Activated T-cell treated with anti-CD3 and anti-CD28 coated beads for 48 hours (primary cell): ENCODE measurements around the gene IL36G.
"Not testable (repeated sequence)": the region's sequence is repeated elsewhere in the genome, so short reads cannot be mapped to it uniquely, and the experiment has no call there.

Experiments
- DNase-seq: peaks from one replicate; pipeline ENCODE4 v3.0.0-alpha.2; 2020; ENCODE audit warnings: low read depth

Gene IL36G

DNA sequence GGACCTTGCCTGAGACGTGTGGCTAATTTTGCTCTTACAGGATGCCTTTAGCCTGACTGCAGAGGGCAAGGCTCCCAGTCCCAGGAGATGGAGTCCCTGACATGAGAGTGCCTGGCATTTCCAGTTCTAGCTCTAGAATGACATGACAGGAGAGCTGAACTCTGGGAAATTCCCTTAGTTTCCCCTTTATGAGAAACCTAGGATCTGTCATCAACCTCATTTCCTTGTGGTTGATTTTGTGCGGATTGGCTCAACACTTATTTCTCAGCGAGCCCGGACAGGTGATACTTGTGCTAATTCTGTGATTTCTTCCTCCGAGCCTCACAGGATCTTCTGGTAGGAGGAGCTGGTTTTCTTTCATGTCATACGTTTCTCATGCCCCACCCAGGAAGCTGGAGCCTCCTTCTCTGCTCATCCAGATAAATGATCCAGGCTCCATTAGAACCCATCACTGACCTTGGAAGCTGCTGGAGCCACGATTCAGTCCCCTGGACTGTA lies at the start of gene IL36G:
TSS of gene IL36G (plus strand) at position 448 of the 498 bp plus-strand sequence. CDS start 633 bp downstream, outside the sequence.
- no peak for DNase-seq

DNA sequence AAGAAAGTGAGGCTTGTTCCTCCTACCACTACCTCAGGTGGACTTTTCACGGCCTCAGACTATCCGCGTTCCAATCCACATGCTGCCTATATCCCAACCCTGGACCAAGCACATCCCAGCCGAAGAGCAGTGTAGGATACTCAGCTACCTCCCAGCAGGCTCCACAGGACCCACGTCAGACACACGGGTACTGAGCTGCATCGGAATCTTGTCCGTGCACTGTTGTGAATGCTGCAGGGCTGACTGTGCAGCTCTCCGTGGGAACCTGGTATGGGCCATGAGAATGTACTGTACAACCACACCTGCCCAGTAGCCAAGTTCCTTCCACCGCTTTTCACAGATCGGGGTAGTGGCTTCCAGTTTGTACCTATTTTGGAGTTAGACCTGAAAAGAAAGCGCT lies 44.5 kb upstream of the IL36G start:
- no peak for DNase-seq

- DNase-seq: not testable (repeated sequence)
Observed at GRCh38 chr2:112934117-112934516, 43.7 kb upstream of the IL36G start.

GRCh38 chr2:112936927-112937232 lies 40.9 kb upstream of the IL36G start:
- no peak for DNase-seq

- no peak for DNase-seq
Observed at GRCh38 chr2:112938904-112939303, 38.9 kb upstream of the IL36G start.

GRCh38 chr2:112939425-112939824 lies 38.4 kb upstream of the IL36G start:
- DNase-seq: no peak

- DNase-seq: no peak
Observed at GRCh38 chr2:112940859-112941625, 36.8 kb upstream of the IL36G start.

GRCh38 chr2:112941753-112942653 lies 35.8 kb upstream of the IL36G start:
- DNase-seq: peak; percentile 70

DNA sequence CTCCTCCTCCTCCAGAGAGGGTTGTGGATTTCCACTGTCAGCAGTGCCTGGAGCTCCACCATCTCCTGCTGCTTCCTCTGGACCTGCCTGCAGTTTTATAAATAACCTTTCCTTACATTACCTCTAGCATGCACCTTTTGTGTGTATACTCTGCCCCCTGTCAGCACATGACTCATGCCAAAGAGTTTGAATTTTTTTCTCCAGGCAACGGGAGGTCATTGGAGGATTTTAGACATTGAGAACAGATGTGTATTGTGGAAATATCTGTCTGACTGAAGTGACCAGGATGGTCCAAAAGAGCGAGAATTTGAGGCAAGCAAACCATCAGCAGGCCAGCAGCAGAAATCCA lies 35.2 kb upstream of the IL36G start:
- no peak for DNase-seq

DNA sequence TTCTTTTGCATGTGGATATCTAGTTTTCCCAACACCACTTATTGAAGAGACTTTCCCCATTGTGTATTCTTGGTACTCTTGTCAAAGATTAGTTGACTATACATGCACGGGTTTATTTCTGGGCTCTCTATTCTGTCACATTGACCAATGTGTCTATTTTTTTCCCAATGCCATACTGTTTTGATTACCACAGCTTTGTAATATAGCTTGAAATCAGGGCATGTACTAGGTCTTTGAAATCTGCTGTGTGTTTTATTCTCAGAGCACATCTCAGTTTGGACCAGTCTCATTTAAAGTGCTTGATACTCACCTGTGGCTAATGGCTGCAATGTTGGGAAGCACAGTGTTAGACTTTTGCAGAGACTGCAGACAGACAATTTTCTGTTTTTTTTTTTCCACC lies 32.8 kb upstream of the IL36G start:
- DNase-seq: no peak

DNA sequence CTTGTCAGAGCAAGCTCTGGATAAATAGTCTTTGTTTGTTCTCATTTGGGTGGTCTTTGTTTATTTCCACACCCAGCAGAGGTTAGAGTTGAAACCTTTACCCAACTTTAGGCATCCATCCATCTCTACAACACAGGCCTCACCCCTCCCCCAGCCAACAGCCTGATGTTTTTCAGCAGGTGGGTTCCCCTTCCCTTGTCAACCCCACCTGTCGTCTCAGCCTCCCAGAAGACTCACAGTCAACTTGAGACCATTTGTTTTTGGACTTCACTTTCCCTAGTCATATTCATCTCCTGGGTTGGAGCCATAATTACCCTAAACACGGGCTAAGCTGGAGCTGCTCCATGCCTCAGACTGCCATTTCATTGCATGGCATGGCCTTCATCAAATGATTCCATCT lies 31.7 kb upstream of the IL36G start:
- DNase-seq: no peak

GRCh38 chr2:112947374-112947773 lies 30.4 kb upstream of the IL36G start:
- no peak for DNase-seq

- no peak for DNase-seq
Observed at GRCh38 chr2:112949456-112949855, 28.4 kb upstream of the IL36G start.

- DNase-seq: no peak
Observed at GRCh38 chr2:112954364-112954763, 23.4 kb upstream of the IL36G start.

DNA sequence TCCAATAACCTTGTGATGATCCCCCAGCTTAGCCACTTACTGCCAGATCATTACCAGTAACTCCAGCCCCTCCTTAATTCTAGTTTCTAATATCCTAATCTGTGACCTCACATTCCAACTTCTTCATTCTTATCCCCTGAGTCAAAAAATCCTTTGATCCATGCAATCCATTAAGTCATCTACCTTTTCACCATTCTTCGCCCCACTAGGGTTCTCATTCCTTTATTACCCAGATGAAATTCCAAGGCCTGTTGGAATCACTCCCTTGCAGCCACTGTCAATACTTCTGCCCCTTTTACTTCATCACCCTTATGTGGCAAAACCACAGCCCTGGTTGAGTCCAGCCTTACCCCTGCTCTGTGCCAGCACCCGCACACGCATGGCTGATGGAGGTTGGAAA lies 20.3 kb upstream of the IL36G start:
- DNase-seq: no peak

- no peak for DNase-seq
Observed at GRCh38 chr2:112958428-112959108, 19.2 kb upstream of the IL36G start.

DNA sequence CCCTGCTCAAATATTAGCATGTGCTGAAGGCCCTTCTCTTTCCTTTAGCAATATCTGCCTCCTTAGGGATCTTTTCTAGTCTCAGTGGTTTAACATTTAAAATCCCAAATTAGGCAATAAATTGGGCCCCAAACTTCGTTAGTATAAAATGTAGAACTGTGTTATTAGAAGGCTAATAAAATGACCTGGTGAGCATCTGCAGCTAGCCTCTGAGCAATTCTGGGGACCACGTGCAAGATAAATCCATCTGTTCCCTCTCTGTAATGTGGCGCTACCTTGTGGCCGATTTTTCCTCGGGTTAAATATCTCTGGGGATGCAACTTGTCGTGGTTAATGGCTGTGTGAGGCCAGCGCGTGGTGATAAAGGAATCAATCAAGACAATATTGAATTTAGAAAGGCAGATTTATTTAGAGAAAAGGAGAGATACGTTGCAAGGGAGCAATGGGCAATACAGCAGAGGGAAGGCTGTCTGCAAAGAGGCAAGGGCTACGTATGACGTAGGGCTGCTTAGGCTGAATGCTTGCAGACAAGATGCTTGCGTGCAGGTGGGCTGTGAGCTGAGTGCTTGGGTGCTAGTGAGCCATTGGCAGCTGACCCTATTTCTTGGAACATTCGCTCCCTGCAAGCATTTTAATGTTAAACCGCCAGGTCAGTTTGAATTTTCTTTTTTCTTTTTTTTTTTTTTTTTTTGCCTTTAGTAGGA lies 18.5 kb upstream of the IL36G start:
- DNase-seq: no peak

DNA sequence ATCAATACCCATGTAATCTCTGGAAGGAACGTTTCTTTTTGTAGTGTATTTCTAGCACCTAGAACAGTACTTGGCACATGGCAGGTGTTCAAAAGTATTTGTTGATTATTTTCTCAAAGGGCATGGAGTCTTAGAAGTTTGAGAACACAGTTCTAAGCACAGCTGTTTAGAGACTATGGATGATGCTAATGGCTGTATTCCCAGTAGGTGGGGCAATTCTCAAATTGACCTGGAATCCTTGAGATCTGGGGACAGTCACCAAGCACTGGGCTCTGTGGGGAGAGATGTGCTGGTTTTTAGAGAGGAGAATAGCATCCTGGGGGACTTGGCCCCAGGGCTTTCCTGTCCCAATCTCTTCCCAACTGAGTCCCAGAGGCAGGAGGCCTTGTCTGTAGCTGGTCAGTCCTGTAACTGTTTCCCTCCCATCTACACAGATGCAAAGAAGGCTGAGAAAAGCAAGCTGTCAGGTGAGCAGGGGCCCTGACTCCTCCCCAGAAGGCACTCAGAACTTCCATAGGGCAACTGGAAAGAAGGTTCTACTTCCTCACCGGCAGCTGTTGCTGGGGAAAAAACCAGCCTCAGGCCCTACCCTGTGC lies 17.5 kb upstream of the IL36G start:
- DNase-seq: no peak

DNA sequence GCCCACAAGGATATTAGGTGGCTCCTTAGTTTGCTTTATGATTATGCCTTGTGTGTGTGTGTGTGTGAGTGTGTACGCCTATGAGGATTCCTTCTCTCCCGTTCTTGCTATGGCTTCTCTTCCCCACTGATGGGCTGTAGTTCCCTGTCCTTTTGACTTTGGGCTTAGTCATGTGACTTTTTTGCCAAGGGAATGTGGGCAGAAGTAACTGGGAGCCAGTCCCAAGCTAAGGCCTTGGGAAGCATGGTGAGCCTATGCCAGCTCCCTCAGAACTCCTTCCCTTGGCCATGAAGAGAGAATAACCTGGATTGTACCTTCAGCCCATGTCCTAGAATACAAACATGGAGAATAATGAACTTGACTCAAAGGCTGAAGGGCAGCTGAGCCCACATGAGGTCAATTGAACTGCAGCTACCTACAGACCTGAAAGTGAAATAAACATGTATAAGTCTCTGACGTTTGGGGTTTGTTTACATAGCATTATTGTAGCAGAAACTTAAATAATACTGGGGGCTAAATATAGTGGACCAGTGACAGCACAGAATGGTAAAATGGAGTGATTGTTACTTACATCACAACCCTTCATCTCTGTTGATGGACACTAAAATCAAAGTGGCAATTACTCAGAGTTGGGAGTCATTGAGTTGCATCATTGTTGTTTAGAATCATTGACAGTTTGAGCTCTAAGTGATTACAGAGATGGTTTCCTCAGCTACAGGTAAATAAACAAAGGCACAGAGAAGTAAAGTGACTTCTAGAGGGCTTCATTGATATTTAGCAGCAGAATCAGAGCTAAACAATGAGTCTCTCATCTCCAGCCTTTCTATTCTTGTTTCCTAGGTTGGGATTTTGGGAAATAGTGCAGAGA lies 15.3 kb upstream of the IL36G start:
- no peak for DNase-seq

DNA sequence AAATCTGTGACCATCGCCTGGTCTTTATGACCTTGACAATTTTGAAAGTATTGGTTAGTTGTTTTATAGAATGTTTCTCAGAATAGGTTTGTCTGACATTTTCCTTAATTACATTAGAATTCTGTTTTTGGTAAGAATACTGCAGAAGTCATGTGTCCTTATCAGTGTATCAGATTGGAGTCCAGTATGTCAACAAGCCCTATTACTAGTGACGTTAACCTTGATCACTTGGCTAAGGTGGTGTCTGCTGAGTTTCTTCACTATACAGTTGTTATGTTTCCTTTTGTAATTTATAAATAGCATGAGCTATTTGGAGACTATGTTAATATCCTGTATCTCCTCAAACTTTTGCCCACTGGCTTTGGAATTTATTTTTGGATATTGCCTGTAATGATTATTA lies 10.8 kb upstream of the IL36G start:
- no peak for DNase-seq
